Effector memory CD8-positive, alpha-beta T cell (primary cell): ENCODE results near the gene GAGE12J.
A peak's percentile ranks its signal among the peaks of the same experiment; 100 is the strongest.
"Not testable (repeated sequence)": the region's sequence is repeated elsewhere in the genome, so short reads cannot be mapped to it uniquely, and the experiment has no call there.

Experiments
- ATAC-seq: fragments of 150-1000 bp; cut with Tn5 transposase; replicated peaks from 2 replicates; pipeline ENCODE4 v1.10.0; 2021; ENCODE audit warnings: mild to moderate bottlenecking, moderate library complexity
- DNase-seq, 3 experiments: peaks; one replicate each; pipeline ENCODE4 v3.0.0; 2021
- H3K27ac Mint-ChIP-seq, 2 donors: one replicate each; pipeline ENCODE4 v1.8.0; 2022; ENCODE audit warnings: mild to moderate bottlenecking in 2 of 2, mixed read lengths in 2 of 2, moderate library complexity in 2 of 2
- H3K27me3 Mint-ChIP-seq, 2 donors: one replicate each; pipeline ENCODE4 v1.8.0; 2022; ENCODE audit warnings: mixed read lengths in 2 of 2
- H3K36me3 Mint-ChIP-seq: one replicate; pipeline ENCODE4 v1.8.0; 2022; ENCODE audit warnings: mild to moderate bottlenecking, moderate library complexity, mixed read lengths; ENCODE audit not compliant: insufficient read depth
- H3K4me1 Mint-ChIP-seq, 2 donors: one replicate each; pipeline ENCODE4 v1.8.0; 2022; ENCODE audit warnings: low read depth in 2 of 2, mixed read lengths in 2 of 2
- H3K4me3 Mint-ChIP-seq, 2 donors: one replicate each; pipeline ENCODE4 v1.8.0; 2022; ENCODE audit warnings: mild to moderate bottlenecking in 2 of 2, mixed read lengths in 2 of 2, moderate library complexity in 2 of 2
- H3K9me3 Mint-ChIP-seq, 2 donors: one replicate each; pipeline ENCODE4 v1.8.0; 2022; ENCODE audit warnings: mixed read lengths in 2 of 2

Gene GAGE12J

DNA sequence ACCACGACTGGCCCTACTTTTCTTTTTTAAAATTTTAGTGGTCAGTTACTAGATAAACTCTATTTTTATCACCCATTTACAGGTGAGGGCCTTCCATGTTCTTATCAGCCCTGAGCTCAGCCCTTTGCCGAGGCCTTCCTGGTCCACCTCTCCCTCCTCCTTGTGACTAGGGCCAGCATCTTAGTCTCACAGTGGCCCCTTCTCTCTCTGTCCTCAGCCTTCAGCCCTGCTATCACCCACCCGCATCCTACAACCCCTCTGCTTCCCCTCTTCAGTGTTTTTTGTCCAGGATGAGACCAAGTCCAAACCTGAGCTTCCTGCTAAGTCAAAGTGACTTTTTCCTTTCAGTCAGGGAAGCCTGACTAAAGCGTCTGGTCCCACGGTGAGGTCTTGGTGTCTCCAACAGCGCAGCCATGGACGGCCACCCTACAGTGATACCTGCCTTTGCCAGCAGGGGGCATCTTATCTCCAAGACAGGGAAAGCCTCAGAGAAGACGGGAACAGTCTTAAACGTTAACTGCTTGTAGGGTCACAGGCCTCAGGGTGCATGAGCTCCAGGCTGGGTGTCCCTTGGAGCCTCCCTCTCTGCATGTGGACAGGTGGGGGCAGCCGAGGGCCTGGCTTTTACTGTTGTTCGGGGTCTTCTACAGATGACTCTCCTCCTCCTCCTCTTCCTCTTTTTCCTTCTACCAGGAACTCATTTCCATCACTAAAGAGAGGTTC is 30.1 kb upstream of the GAGE12J start:
- Mint-ChIP-seq H3K27me3 (no peaks in the 10 kb centered on the region), H3K9me3 (no peaks in the 10 kb centered on the region), H3K4me1 (peaks cover 20 to 26% of the 10 kb centered on the region in 2 donors), H3K27ac (peak overlapping the region in 1 of 2 donors; percentile 74), H3K36me3 (no peaks in the 10 kb centered on the region), H3K4me3 (peak overlapping the region in 1 of 2 donors; percentile 33)
- ATAC-seq: peak; percentile 81
- DNase-seq: peak; percentile 56 to 69 (median 60)

- Mint-ChIP-seq H3K36me3 (no peaks in the 10 kb centered on the region), H3K27ac (peak overlapping the region in 1 of 2 donors; percentile 74), H3K4me3 (peak overlapping the region in 1 of 2 donors; percentile 33), H3K27me3 (no peaks in the 10 kb centered on the region), H3K4me1 (peaks cover 18 to 20% of the 10 kb centered on the region in 2 donors), H3K9me3 (no peaks in the 10 kb centered on the region)
- no peak for ATAC-seq
- no peak for DNase-seq
These were observed 29.2 kb upstream of the GAGE12J start for GRCh38 chrX:49292400-49293362.

DNA sequence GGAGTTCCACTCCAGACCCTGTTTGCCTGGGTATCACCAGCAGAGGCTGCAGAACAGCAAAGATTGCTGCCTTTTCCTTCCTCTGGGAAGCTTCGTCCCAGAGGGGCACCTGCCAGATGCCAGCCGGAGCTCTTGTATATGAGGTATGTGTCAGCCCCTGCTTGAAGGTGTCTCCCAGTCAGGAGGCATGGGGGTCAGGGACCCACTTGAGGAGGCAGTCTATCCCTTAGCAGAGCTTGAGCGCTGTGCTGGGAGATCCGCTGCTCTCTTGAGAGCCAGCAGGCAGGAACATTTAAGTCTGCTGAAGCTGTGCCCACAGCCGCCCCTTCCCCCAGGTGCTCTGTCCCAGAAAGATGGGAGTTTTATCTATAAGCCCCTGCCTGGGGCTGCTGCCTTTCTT is 22.5 kb upstream of the GAGE12J start:
- H3K27me3 Mint-ChIP-seq, H3K4me1 Mint-ChIP-seq, ATAC-seq: not testable (repeated sequence)

GRCh38 chrX:49300703-49301102 is 21.1 kb upstream of the GAGE12J start:
- Mint-ChIP-seq H3K9me3 (no peaks in the 10 kb centered on the region), H3K27ac (no peak overlapping the region), H3K4me3 (no peak overlapping the region), H3K36me3 (peaks cover 2% of the 10 kb centered on the region), H3K27me3 (no peaks in the 10 kb centered on the region), H3K4me1 (no peaks in the 10 kb centered on the region)
- no peak for DNase-seq
- no peak for ATAC-seq

More for the DNA sequence above, 22.5 kb upstream of the GAGE12J start:
- not testable (repeated sequence) for H3K27ac Mint-ChIP-seq, H3K4me3 Mint-ChIP-seq, H3K9me3 Mint-ChIP-seq, H3K36me3 Mint-ChIP-seq, DNase-seq

- H3K36me3 Mint-ChIP-seq: peaks cover 2% of the 10 kb centered on the region
- ATAC-seq: no peak
- H3K9me3 Mint-ChIP-seq: no peaks in the 10 kb centered on the region
- DNase-seq: no peak
- no peak within 1 kb of the TSS for H3K4me3 Mint-ChIP-seq
- H3K27ac Mint-ChIP-seq: no peak within 1 kb of the TSS
- H3K27me3 Mint-ChIP-seq: no peaks in the 10 kb centered on the region
- H3K4me1 Mint-ChIP-seq: peaks cover 1 to 2% of the 10 kb centered on the region in 2 donors
These were observed 18.5 kb upstream of the GAGE12J start, which contains the start of gene GAGE10 for GRCh38 chrX:49303346-49303745. GAGE10 (plus strand) TSS chrX:49303646; CDS start chrX:49304860, 1,214 bp downstream.

DNA sequence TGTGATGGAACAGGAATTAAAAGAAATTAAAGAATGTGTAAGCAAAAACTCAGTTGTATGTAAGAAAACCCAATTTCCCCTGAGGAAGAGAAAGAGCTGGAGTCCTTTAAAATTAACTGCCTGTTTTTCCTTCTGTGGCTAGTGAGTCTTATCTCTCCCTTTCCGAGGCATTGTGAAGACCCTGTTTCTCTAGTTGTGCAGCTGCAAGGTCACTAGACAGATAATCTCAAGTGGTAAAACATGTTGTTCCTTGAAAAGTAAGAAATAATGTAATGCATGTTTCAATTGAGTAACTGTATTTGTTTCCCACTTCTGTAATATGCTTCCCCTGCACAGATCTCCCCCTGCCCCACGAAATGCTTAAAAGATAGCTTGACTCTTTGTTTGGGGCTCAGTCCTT is 14.1 kb upstream of the GAGE12J start:
- not testable (repeated sequence) for ATAC-seq, H3K4me3 Mint-ChIP-seq, H3K9me3 Mint-ChIP-seq, H3K27ac Mint-ChIP-seq, H3K27me3 Mint-ChIP-seq, DNase-seq, H3K36me3 Mint-ChIP-seq
- peaks cover 21% of the 10 kb centered on the region in 2 donors for H3K4me1 Mint-ChIP-seq

DNA sequence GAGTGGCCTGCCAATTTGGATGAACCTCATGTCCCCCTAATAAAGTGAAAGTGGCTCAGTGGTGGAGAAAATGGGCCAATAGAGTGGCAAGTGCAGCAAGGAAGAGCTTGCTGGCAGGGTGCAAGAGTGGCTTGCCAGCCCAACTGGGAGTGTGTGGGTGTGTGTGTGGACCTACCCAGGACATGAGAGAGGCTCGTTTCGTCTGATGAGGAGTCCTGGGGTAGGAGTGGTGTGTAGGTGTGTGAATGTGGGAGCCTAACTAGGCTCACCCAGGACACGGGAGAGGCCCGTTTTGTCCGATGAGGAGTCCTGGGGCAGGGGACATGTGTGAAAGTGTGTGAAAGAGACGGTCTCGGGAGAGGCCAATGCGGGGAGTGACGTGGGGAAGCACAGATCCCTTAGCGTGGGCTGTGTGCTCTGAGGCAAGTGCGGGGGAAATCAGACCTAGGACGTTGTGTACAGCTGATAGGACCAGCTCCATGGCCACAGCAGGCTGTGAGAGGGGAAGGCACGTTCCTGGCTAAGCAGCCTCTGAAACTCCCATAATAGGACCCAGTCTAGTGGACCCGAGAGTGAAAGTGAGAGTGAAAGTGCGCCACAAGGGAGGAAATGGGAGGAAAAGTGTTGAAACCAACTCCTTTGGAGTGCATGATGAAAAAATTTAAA is 13.1 kb upstream of the GAGE12J start:
- no peaks in the 10 kb centered on the region for H3K36me3 Mint-ChIP-seq
- H3K4me1 Mint-ChIP-seq: peaks cover 21% of the 10 kb centered on the region in 2 donors
- DNase-seq (peak in 1 of 3 experiments; percentile 1), ATAC-seq (peak; percentile 51)
- H3K27me3 Mint-ChIP-seq: no peaks in the 10 kb centered on the region
- no peaks in the 10 kb centered on the region for H3K9me3 Mint-ChIP-seq
- peak overlapping the region; percentile 82 to 87 for H3K4me3 Mint-ChIP-seq
- H3K27ac Mint-ChIP-seq: peak overlapping the region; percentile 77 to 94

DNA sequence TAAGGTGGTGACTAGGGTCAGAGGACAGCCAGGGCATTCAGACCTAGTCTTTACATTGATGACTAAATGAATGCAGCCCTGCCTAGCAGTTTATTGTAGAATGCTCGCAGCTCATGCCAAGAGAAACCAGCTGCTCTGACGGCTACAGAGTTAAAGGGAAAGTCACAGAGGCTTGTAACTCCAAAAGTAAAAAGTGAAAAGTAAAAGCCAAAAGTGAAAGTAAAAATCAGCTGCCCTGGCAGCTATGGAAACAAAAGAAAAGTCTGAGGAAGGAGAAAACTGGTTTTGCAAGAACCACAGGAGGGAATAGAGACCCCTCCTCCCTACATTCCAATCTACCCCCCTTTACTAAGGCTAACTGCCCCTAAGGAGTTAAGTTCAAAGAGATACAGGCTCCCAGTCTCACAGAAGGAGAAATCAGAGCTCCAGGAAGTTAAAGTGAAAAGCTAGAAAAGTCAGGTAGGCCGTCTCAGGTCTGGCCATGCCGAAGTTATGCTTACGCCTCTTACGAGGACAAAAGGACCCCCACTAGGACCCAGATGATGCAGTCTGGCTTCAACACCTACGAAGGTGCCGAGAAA is 12.3 kb upstream of the GAGE12J start:
- no peaks in the 10 kb centered on the region for H3K36me3 Mint-ChIP-seq
- ATAC-seq: peak; percentile 83
- peak overlapping the region; percentile 82 to 87 for H3K4me3 Mint-ChIP-seq
- peaks cover 21% of the 10 kb centered on the region in 2 donors for H3K4me1 Mint-ChIP-seq
- no peaks in the 10 kb centered on the region for H3K27me3 Mint-ChIP-seq
- DNase-seq: peak; percentile 8 to 29 (median 20)
- H3K9me3 Mint-ChIP-seq: no peaks in the 10 kb centered on the region
- H3K27ac Mint-ChIP-seq: peak overlapping the region; percentile 77 to 94

DNA sequence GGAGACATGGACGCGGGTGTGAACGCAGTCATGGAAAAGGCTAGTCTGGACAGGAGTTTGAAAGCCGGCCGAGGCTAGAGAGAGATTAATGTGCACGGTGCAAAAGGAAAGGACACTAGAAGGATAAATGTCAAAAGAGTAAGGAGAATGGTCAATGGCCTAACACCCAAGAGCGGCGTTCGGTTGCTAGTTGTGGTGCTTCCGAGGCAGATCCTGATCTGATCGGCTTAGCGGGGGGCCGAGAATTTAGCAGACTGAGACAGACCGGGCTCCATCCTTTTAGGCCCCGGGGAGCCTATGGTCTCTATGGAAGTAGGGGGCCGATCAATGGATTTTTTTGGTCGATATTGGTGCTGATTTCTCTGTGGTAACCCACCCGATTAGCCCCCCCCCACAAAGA is 11.5 kb upstream of the GAGE12J start:
- ATAC-seq: no peak
- Mint-ChIP-seq H3K36me3 (no peaks in the 10 kb centered on the region), H3K27ac (peak overlapping the region; percentile 77 to 94), H3K4me1 (peaks cover 21% of the 10 kb centered on the region in 2 donors), H3K4me3 (peak overlapping the region in 1 of 2 donors; percentile 82), H3K9me3 (no peaks in the 10 kb centered on the region), H3K27me3 (no peaks in the 10 kb centered on the region)
- no peak for DNase-seq

- no peak for DNase-seq
- H3K4me1 Mint-ChIP-seq: peaks cover 21% of the 10 kb centered on the region in 2 donors
These were observed 9.7 kb upstream of the GAGE12J start for GRCh38 chrX:49312176-49312575.

DNA sequence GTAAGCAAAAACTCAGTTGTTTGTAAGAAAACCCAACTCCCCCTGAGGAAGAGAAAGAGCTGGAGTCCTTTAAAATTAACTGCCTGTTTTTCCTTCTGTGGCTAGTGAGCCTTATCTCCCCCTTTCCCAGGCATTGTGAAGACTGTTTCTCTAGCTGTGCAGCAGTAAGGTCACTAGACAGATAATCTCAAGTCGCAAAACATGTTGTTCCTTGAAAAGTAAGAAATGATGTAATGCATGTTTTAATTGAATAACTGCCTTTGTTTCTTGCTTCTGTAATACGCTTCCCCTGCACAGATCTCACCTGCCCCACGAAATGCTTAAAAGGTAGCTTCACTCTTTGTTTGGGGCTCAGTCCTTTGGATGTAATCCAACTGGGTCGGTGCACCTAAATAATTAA is 5.8 kb upstream of the GAGE12J start:
- H3K4me3 Mint-ChIP-seq: no peak overlapping the region
- no peaks in the 10 kb centered on the region for H3K9me3 Mint-ChIP-seq
- no peaks in the 10 kb centered on the region for H3K36me3 Mint-ChIP-seq
- H3K4me1 Mint-ChIP-seq: no peaks in the 10 kb centered on the region
- no peak for ATAC-seq
- no peak overlapping the region for H3K27ac Mint-ChIP-seq
- no peak for DNase-seq
- H3K27me3 Mint-ChIP-seq: no peaks in the 10 kb centered on the region

More at GRCh38 chrX:49312176-49312575, 9.7 kb upstream of the GAGE12J start:
- H3K36me3 Mint-ChIP-seq: no peaks in the 10 kb centered on the region
- no peak overlapping the region for H3K27ac Mint-ChIP-seq
- H3K4me3 Mint-ChIP-seq: no peak overlapping the region
- H3K27me3 Mint-ChIP-seq: no peaks in the 10 kb centered on the region
- ATAC-seq: no peak
- H3K9me3 Mint-ChIP-seq: no peaks in the 10 kb centered on the region

DNA sequence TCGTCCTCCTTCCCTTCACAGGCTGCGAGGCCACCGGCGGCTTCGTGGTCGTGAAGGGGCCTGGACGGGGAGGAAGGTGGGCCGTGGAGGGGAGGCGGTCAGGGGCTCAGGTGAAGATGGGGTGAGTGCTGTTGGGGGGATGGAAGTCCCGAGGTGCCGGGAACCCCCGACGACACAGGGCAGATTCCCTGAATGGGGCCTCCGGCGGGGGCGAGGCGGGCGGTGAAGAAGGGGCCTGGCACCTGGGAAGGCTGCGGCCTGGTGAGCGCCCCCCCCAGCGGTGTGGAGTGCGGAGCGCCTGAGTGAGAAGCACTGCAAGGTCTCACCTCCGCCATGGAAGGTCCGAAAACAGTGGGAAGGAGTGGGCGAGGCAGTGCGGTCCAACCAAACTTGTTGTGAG is 429 bp downstream of the GAGE12J start:
- not testable (repeated sequence) for H3K4me1 Mint-ChIP-seq, H3K36me3 Mint-ChIP-seq, H3K4me3 Mint-ChIP-seq, DNase-seq, H3K9me3 Mint-ChIP-seq, ATAC-seq, H3K27me3 Mint-ChIP-seq, H3K27ac Mint-ChIP-seq

GRCh38 chrX:49323735-49324134 is 1.9 kb downstream of the GAGE12J start:
- not testable (repeated sequence) for ATAC-seq, H3K27me3 Mint-ChIP-seq, H3K9me3 Mint-ChIP-seq, DNase-seq, H3K4me1 Mint-ChIP-seq, H3K36me3 Mint-ChIP-seq, H3K27ac Mint-ChIP-seq, H3K4me3 Mint-ChIP-seq
